Ishikawa (cell line): ENCODE results near the gene EMC10.

ENCODE experiments used
- CEBPB ChIP-seq: IDR thresholded peaks from 2 replicates; pipeline ENCODE4 v1.6.1; 2012
- CREB1 ChIP-seq: IDR thresholded peaks from 2 replicates; pipeline ENCODE4 v1.6.1; 2012; ENCODE audit warnings: low read depth
- EGR1 ChIP-seq: IDR thresholded peaks from 2 replicates; pipeline ENCODE4 v1.6.1; 2012
- EP300 ChIP-seq: IDR thresholded peaks from 2 replicates; pipeline ENCODE4 v1.6.1; 2012; ENCODE audit warnings: borderline replicate concordance
- FOXM1 ChIP-seq: IDR thresholded peaks from 2 replicates; pipeline ENCODE4 v1.6.1; 2012; ENCODE audit warnings: low read depth, borderline replicate concordance
- MAX ChIP-seq: IDR thresholded peaks from 2 replicates; pipeline ENCODE4 v1.6.1; 2012
- NFIC ChIP-seq: IDR thresholded peaks from 2 replicates; pipeline ENCODE4 v1.6.1; 2012
- RAD21 ChIP-seq: IDR thresholded peaks from 2 replicates; pipeline ENCODE4 v1.6.1; 2012; ENCODE audit warnings: low read depth
- TAF1 ChIP-seq: IDR thresholded peaks from 2 replicates; pipeline ENCODE4 v1.6.1; 2012; ENCODE audit warnings: low read depth, mild to moderate bottlenecking
- TCF12 ChIP-seq: IDR thresholded peaks from 2 replicates; pipeline ENCODE4 v1.6.1; 2012; ENCODE audit warnings: low read depth
- TEAD4 ChIP-seq: IDR thresholded peaks from 2 replicates; pipeline ENCODE4 v1.6.1; 2012
- USF1 ChIP-seq: IDR thresholded peaks from 2 replicates; pipeline ENCODE4 v1.6.1; 2012
- YY1 ChIP-seq: IDR thresholded peaks from 2 replicates; pipeline ENCODE4 v1.6.1; 2012; ENCODE audit warnings: low read depth
- ZBTB7A ChIP-seq: IDR thresholded peaks from 2 replicates; pipeline ENCODE4 v1.6.1; 2012; ENCODE audit warnings: low read depth
- TF ChIP-seq, protein P1 (sequence below): IDR thresholded peaks from 2 replicates; pipeline ENCODE4 v1.6.1; 2012; ENCODE audit warnings: low read depth, mild to moderate bottlenecking

The EMC10 gene

DNA sequence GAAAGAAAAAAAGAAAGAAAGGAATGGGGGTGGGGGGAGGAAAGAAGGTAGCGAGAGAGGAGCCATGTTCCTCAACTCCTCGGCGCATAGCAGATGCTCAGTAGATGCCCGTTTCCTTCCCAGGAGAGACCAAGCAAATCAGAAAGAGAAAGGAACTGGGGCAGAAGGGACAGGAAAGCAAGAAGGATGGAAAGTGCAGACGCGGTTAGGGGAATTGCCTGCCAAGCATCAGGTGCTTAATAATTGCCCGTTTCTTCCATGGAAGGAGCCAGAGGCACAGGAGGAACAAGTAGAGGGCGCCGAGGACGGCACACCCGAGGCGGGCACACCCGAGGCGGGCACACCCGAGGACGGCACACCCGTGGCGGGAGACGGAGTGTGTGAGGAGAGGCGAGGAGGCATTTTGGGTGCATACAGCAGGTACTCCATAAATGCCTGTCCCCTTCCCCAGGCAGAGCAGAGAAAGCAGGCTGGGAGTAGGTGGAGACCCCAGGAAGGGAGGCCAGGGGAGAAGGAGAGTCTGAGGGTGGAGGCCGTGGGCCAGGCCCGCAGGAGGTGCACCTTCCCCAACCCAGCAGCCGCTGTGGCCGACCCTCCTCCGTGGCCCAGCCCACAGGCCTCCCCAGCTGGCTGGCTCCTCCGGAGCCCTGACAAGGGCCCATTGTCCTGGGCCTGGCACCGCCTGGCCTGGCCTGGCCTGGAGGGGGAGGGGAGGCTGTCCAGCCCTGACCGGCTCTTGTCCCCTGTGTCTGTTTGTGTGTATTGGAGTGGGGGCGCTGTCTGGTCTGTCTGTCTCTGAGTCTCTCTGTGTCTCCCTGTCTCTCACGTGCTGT, 20.1 kb downstream of the EMC10 start:
- TF ChIP-seq FOXM1 (no peak), USF1 (no peak), YY1 (no peak), TAF1 (no peak), NFIC (no peak), ZBTB7A (no peak), CREB1 (no peak), TCF12 (no peak), EGR1 (no peak)

- no peak for TF ChIP-seq YY1
- TF ChIP-seq TCF12, result no peak
- TF ChIP-seq EP300, result no peak
- no peak for TF ChIP-seq CEBPB
Measured at GRCh38 chr19:50497022-50497405, 20.7 kb downstream of the EMC10 start.

DNA sequence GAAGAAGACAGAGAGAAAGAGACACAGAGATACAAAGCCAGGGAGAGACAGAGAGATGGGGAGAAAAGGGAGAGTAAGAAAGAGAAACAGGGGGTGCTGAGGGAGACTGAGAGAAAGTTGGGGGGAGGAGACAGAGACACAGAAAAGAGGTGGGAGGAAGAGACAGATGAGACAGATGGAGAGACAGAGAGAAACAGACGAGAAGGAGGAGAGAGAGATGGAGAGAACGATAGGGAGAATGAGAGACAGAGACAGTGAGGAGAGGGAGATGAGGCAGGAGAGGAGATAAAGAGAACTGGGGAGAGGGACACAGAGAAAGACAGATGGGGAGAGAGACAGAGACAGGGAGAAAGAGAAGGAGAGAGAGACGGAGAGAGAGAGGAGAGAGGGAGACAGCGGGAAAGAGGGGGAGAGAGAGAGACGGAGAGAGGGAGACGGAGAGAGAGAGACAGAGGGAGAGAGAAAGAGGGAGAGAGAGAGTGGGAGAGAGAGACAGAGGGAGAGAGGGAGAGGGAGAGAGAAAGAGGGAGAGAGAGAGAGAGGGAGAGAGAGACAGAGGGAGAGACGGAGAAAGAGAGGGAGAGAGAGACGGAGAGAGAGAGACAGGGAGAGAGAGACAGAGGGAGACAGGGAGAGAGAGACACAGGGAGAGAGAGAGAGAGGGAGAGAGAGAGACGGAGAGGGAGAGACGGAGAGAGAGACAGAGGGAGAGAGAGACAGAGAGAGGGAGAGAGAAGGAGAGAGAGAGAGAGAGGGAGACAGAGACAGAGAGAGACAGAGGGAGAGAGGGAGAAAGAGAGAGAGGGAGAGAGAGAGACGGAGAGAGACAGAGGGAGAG, 22.1 kb downstream of the EMC10 start:
- no peak for TF ChIP-seq TCF12
- TF ChIP-seq CEBPB, result no peak
- no peak for TF ChIP-seq ZBTB7A
- TF ChIP-seq FOXM1, result no peak
- TF ChIP-seq NFIC, result no peak
- TF ChIP-seq EP300, result no peak
- no peak for TF ChIP-seq MAX
- TF ChIP-seq CREB1, result no peak

DNA sequence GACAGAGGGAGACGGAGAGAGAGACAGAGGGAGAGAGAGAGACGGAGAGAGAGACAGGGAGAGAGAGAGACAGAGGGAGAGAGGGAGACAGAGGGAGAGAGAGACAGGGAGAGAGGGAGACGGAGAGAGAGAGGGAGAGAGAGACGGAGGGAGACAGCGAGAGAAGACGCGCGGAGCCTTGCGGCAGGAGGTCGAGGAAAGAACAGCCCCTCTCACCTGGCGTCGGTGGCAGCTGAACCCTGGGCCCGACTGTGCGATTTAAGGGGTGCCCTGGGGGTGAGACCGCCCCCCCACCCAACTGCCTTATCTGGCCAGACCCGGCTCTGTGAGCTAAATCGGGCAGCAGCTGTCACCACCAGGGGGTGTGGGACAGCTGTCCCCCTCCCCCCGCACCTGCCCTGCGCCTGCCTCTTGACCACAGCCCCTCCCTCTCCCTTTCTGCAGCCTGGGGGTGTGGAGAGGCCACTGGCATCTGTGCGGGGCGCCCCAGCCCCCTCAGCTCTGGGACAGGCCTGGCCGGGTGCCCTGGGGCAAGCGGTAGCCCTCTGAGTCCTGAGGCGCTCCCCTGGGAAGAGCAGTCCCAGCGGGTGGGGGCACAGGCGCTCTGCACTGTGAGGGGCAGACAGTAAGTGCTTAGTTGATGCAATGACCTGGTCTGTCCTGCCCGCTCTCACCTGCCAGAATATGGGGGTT, 23.9 kb downstream of the EMC10 start:
- TF ChIP-seq, protein P1, sequence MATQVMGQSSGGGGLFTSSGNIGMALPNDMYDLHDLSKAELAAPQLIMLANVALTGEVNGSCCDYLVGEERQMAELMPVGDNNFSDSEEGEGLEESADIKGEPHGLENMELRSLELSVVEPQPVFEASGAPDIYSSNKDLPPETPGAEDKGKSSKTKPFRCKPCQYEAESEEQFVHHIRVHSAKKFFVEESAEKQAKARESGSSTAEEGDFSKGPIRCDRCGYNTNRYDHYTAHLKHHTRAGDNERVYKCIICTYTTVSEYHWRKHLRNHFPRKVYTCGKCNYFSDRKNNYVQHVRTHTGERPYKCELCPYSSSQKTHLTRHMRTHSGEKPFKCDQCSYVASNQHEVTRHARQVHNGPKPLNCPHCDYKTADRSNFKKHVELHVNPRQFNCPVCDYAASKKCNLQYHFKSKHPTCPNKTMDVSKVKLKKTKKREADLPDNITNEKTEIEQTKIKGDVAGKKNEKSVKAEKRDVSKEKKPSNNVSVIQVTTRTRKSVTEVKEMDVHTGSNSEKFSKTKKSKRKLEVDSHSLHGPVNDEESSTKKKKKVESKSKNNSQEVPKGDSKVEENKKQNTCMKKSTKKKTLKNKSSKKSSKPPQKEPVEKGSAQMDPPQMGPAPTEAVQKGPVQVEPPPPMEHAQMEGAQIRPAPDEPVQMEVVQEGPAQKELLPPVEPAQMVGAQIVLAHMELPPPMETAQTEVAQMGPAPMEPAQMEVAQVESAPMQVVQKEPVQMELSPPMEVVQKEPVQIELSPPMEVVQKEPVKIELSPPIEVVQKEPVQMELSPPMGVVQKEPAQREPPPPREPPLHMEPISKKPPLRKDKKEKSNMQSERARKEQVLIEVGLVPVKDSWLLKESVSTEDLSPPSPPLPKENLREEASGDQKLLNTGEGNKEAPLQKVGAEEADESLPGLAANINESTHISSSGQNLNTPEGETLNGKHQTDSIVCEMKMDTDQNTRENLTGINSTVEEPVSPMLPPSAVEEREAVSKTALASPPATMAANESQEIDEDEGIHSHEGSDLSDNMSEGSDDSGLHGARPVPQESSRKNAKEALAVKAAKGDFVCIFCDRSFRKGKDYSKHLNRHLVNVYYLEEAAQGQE, result no peak
- TF ChIP-seq CEBPB, result no peak
- no peak for TF ChIP-seq TAF1
- no peak for TF ChIP-seq FOXM1

GRCh38 chr19:50500753-50501151, 24.4 kb downstream of the EMC10 start:
- TF ChIP-seq EGR1, result no peak
- TF ChIP-seq ZBTB7A, result no peak
- TF ChIP-seq FOXM1, result no peak
- TF ChIP-seq, protein P1, result no peak
- TF ChIP-seq MAX, result no peak
- TF ChIP-seq CEBPB, result no peak
- no peak for TF ChIP-seq NFIC
- TF ChIP-seq CREB1, result no peak
- no peak for TF ChIP-seq EP300
- no peak for TF ChIP-seq USF1
- TF ChIP-seq TCF12, result no peak
- TF ChIP-seq TAF1, result no peak
- TF ChIP-seq TEAD4, result no peak
- TF ChIP-seq YY1, result no peak
- no peak for TF ChIP-seq RAD21
